ENCODE data around the gene LYPLAL1. TPM values are rescaled to one million over a fixed set of nuclear protein-coding genes. Genes with fewer than 3 reads are reported as not detected.

The LYPLAL1 gene
- total and polyA plus RNA-seq, 2 experiments from 2014 or later = 28.3 to 31.9 TPM

DNA sequence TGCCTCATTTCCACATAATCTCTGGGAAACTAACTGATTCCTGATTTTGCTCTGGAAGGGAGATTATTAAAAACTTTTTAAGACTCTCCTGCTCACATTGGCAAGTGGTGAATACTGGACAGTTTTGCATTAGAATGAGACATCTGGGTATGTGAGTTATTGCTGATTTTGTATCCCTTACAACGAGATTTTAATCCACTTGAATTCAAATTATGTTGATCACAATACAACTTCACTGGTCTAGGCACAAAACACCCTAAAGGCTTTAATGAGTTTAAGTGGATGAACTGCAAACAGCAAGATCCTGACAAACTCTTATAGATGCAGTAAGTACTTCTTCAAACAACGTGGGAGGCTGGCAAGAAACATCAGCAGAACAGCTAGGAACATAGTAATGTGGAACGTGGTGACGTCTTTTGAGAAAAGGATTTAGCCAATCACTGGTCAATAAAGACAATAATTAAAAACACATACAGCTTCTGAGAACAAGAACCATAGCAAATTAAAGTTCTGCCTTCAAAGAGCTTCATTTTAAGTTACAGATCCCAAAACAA, 10.2 kb upstream of the LYPLAL1 start:
- Histone ChIP-seq H3K9me2 (replicated peaks; ENCODE audit: insufficient read depth) (no peaks in the 10 kb centered on the region), H3K4me2 (no peak overlapping the region), H3K9me3 (ENCODE audit: low read depth) (no peaks in the 10 kb centered on the region), H2AFZ (no peak overlapping the region), H3K36me3 (replicated peaks; ENCODE audit: insufficient read depth, low read depth) (no peaks in the 10 kb centered on the region), H3K27me3 (no peaks in the 10 kb centered on the region), H3K27ac (no peak overlapping the region), H3K4me1 (ENCODE audit: insufficient read depth) (no peaks in the 10 kb centered on the region), H3K4me3 (no peak overlapping the region), H4K20me1 (ENCODE audit: insufficient read depth, poor library complexity, severe bottlenecking) (no peaks in the 10 kb centered on the region), H3K79me2 (no peaks in the 10 kb centered on the region)
- TF ChIP-seq, protein P1, sequence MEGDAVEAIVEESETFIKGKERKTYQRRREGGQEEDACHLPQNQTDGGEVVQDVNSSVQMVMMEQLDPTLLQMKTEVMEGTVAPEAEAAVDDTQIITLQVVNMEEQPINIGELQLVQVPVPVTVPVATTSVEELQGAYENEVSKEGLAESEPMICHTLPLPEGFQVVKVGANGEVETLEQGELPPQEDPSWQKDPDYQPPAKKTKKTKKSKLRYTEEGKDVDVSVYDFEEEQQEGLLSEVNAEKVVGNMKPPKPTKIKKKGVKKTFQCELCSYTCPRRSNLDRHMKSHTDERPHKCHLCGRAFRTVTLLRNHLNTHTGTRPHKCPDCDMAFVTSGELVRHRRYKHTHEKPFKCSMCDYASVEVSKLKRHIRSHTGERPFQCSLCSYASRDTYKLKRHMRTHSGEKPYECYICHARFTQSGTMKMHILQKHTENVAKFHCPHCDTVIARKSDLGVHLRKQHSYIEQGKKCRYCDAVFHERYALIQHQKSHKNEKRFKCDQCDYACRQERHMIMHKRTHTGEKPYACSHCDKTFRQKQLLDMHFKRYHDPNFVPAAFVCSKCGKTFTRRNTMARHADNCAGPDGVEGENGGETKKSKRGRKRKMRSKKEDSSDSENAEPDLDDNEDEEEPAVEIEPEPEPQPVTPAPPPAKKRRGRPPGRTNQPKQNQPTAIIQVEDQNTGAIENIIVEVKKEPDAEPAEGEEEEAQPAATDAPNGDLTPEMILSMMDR (IDR thresholded peaks at IDR 0.05; ENCODE audit: poor library complexity) = no peak
- TF ChIP-seq EZH2phosphoT487 (IDR thresholded peaks at IDR 0.05; ENCODE audit: low read depth, severe bottlenecking, unreplicated experiment) (no peak), EZH2 (IDR thresholded peaks at IDR 0.05; ENCODE audit: borderline replicate concordance) (no peak)
- WGBS (ENCODE audit: low lambda C conversion rate, missing lambda C conversion rate) = 60% methylated on average over 4 of the region's 4 CpGs
- no peak for DNase-seq (ENCODE audit: low spot score)

DNA sequence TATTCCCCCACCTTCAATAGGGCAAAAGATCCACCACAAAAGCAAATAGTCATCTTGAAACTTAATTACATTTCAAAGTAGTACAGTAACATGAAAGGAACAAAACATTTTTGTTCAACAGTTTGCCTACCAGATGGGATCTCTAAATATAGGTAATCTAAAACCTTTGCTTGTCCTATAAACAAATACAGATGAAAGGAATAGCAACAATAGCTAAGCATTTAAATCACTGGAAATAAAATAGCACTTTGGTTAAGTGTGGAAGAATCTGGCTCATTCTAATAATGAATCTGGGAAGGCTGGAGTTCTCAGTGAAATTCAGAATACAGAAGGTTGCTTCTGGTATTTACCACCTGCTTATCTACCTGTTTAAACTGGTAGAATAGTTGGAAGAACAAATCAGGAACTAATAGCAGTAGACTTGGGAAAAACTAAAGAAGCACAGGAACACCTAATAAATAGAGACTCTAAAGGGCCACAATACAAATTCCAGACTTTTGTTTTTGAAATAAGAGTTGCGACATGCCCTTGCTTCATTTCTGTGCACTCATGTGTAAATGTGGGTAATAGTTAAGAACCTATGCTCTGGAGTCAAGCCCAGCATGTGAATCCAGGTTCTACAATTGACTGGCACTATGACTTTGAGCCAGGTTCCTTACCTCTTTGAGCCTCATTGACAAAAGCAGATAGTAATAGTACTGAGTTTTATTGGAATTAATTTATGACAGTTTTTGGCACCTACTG, 2.3 kb upstream of the LYPLAL1 start:
- H3K4me3 ChIP-seq = no peak overlapping the region
- no peak overlapping the region for H3K27ac ChIP-seq
- H3K9me3 ChIP-seq (ENCODE audit: low read depth) = no peaks in the 10 kb centered on the region
- 86% methylated on average over 1 of the region's 1 CpG for WGBS (ENCODE audit: low lambda C conversion rate, missing lambda C conversion rate)
- H3K9me2 ChIP-seq (replicated peaks; ENCODE audit: insufficient read depth) = no peaks in the 10 kb centered on the region
- H3K27me3 ChIP-seq = no peaks in the 10 kb centered on the region
- no peak overlapping the region for H2AFZ ChIP-seq
- peaks cover 20% of the 10 kb centered on the region for H3K4me1 ChIP-seq (ENCODE audit: insufficient read depth)
- H3K36me3 ChIP-seq (replicated peaks; ENCODE audit: insufficient read depth, low read depth) = no peaks in the 10 kb centered on the region
- no peak for DNase-seq (ENCODE audit: low spot score)
- H3K4me2 ChIP-seq = no peak overlapping the region
- no peaks in the 10 kb centered on the region for H4K20me1 ChIP-seq (ENCODE audit: insufficient read depth, poor library complexity, severe bottlenecking)
- H3K79me2 ChIP-seq = peaks cover 22% of the 10 kb centered on the region
- TF ChIP-seq EZH2 (IDR thresholded peaks at IDR 0.05; ENCODE audit: borderline replicate concordance) = no peak
- TF ChIP-seq, protein P1 (IDR thresholded peaks at IDR 0.05; ENCODE audit: poor library complexity) = no peak
- no peak for TF ChIP-seq EZH2phosphoT487 (IDR thresholded peaks at IDR 0.05; ENCODE audit: low read depth, severe bottlenecking, unreplicated experiment)

DNA sequence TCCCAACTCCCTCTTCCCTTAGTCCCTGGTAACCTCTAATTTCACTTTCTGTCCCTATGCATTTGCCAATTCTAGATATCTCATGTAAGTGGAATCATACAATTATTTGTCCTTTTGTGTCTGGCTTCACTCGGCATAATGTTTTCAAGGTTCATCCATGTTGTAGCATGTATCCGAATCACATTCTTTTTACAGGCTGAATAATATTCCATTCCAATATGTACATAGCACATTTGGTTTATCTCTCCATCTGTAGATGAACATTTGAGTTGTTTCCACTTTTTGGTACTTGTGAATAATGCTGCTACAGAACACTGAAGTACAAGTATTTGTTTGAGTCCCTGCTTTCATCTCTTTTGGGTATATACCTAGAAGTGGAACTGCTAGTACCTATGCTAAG, 857 bp upstream of the LYPLAL1 start:
- no peaks in the 10 kb centered on the region for H3K36me3 ChIP-seq (replicated peaks; ENCODE audit: insufficient read depth, low read depth)
- H4K20me1 ChIP-seq (ENCODE audit: insufficient read depth, poor library complexity, severe bottlenecking) = no peaks in the 10 kb centered on the region
- peak overlapping the region; percentile 60 for H3K27ac ChIP-seq
- H3K9me2 ChIP-seq (replicated peaks; ENCODE audit: insufficient read depth) = no peaks in the 10 kb centered on the region
- TF ChIP-seq, protein P1 (IDR thresholded peaks at IDR 0.05; ENCODE audit: poor library complexity) = no peak
- TF ChIP-seq EZH2 (IDR thresholded peaks at IDR 0.05; ENCODE audit: borderline replicate concordance) = no peak
- no peak for TF ChIP-seq EZH2phosphoT487 (IDR thresholded peaks at IDR 0.05; ENCODE audit: low read depth, severe bottlenecking, unreplicated experiment)
- 95% methylated on average over 2 of the region's 2 CpGs for WGBS (ENCODE audit: low lambda C conversion rate, missing lambda C conversion rate)
- no peak overlapping the region for H2AFZ ChIP-seq
- peaks cover 20% of the 10 kb centered on the region for H3K4me1 ChIP-seq (ENCODE audit: insufficient read depth)
- no peaks in the 10 kb centered on the region for H3K9me3 ChIP-seq (ENCODE audit: low read depth)
- H3K4me2 ChIP-seq = peak overlapping the region; percentile 86
- H3K79me2 ChIP-seq = peaks cover 24% of the 10 kb centered on the region
- H3K27me3 ChIP-seq = no peaks in the 10 kb centered on the region
- no peak for DNase-seq (ENCODE audit: low spot score)
- H3K4me3 ChIP-seq = no peak overlapping the region
